Raji (cell line): ENCODE measurements around the gene NTSR1.

Experiments
- POLR2A ChIP-seq: IDR thresholded peaks from 2 replicates; pipeline ENCODE4 v1.6.1; 2011; ENCODE audit warnings: low read depth, low read length, control low read depth; ENCODE audit not compliant: insufficient read depth

The NTSR1 gene

GRCh38 chr20:62807444-62808210 lies 99.0 kb downstream of the NTSR1 start:
- no peak for TF ChIP-seq POLR2A

GRCh38 chr20:62808211-62808865 lies 99.7 kb downstream of the NTSR1 start:
- TF ChIP-seq POLR2A: no peak

GRCh38 chr20:62809530-62810428 lies 101.1 kb downstream of the NTSR1 start:
- no peak for TF ChIP-seq POLR2A

- no peak for TF ChIP-seq POLR2A
Observed at GRCh38 chr20:62811320-62811719, 102.7 kb downstream of the NTSR1 start.

- TF ChIP-seq POLR2A: no peak
Observed at GRCh38 chr20:62811720-62812119, 103.1 kb downstream of the NTSR1 start.
